Ascending aorta (tissue), 2 donors: ENCODE measurements around the gene RHBDL1. TPM values are rescaled to one million over a fixed set of nuclear protein-coding genes. Genes with fewer than 3 reads are reported as not detected.

Source experiments
- DNase-seq, 2 donors: peaks; one replicate each; pipeline ENCODE4 v3.0.0-alpha.2; 2019; ENCODE audit warnings: low spot score in 2 of 2
- H3K27ac ChIP-seq, 2 donors: fragments of 200-600 bp; sonication (generic); one replicate each; pipeline ENCODE4 v1.5.1; 2016 to 2017; ENCODE audit warnings: mild to moderate bottlenecking in 1 of 2
- H3K27me3 ChIP-seq: fragments of 200-600 bp; sonication (generic); one replicate; pipeline ENCODE4 v1.5.1; 2017
- H3K36me3 ChIP-seq, 2 donors: fragments of 200-600 bp; sonication (generic); one replicate each; pipeline ENCODE4 v1.5.1; 2016
- H3K4me1 ChIP-seq, 2 donors: fragments of 200-600 bp; sonication (generic); one replicate each; pipeline ENCODE4 v1.5.1; 2016 to 2017; ENCODE audit warnings: mild to moderate bottlenecking in 1 of 2
- H3K4me3 ChIP-seq, 2 donors: fragments of 200-600 bp; sonication (generic); one replicate each; pipeline ENCODE4 v1.5.1; 2016 to 2017; ENCODE audit warnings: mild to moderate bottlenecking in 1 of 2
- H3K9me3 ChIP-seq, 2 donors: fragments of 200-600 bp; sonication (generic); one replicate each; pipeline ENCODE4 v1.5.1; 2016
- intact Hi-C: fragments of 100-400 bp; cut with DNase I; formaldehyde crosslinking; loops from one replicate; pipeline ENCODE4 v1.15.1; 2023
- total RNA-seq: library from RNA; depleted of rRNA; stranded (reverse); fragments of >200 nt; gene quantifications from one replicate; pipeline ENCODE4 v1.1.0, GENCODE V29; 2016
- TF ChIP-seq, protein P1 (sequence below), 3 experiments: fragments of 200-600 bp in 2 of 3; fragments of 450-650 bp in 1 of 3; sonication (generic) in 2 of 3; IDR thresholded peaks; one replicate each; pipeline ENCODE4 v1.5.1; 2016 to 2019; ENCODE audit warnings: antibody characterized with exemption in 3 of 3, mild to moderate bottlenecking in 1 of 3, moderate library complexity in 1 of 3

RHBDL1 gene
- total RNA-seq, 1 donor from 2014 or later = 1.1 TPM

GRCh38 chr16:680967-681745, 5.7 kb downstream of the RHBDL1 start:
- H3K4me1 ChIP-seq = peaks cover 20 to 36% of the 10 kb centered on the region in 2 donors

DNA sequence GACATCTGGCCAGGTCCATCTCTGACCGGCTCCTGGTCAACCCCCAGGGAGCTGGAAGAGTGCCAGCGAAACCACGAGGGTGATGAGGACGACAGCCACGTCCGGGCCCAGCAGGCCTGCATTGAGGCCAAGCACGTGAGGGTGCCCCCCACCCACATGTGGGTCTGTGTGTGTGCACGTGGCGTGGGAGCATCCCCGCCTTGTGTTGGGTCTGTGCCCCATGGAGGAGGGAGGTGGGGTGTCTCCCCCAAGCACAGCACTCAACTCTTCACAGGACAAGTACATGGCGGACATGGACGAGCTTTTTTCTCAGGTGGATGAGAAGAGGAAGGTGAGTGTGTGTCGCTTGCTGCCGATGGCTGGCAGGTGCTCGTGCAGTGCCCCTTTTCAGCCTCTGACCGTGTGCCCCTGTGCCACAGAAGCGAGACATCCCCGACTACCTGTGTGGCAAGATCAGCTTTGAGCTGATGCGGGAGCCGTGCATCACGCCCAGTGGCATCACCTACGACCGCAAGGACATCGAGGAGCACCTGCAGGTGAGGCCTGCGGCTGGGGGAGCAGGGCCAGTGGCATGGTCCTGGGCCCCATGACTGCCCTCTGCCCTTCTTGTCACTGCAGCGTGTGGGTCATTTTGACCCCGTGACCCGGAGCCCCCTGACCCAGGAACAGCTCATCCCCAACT, 6.4 kb downstream of the RHBDL1 start:
- intact Hi-C loops = loop anchor here (2.0 kb wide), 1 partner anchor 45 kb away; the partner anchor contains the start of gene METTL26
- Histone ChIP-seq H3K4me3 (peak overlapping the region; percentile 89 to 90), H3K9me3 (no peaks in the 10 kb centered on the region), H3K27me3 (no peaks in the 10 kb centered on the region), H3K4me1 (peaks cover 20 to 36% of the 10 kb centered on the region in 2 donors), H3K36me3 (peaks cover 19 to 28% of the 10 kb centered on the region in 2 donors), H3K27ac (no peak overlapping the region)
- no peak for DNase-seq
- TF ChIP-seq, protein P1, sequence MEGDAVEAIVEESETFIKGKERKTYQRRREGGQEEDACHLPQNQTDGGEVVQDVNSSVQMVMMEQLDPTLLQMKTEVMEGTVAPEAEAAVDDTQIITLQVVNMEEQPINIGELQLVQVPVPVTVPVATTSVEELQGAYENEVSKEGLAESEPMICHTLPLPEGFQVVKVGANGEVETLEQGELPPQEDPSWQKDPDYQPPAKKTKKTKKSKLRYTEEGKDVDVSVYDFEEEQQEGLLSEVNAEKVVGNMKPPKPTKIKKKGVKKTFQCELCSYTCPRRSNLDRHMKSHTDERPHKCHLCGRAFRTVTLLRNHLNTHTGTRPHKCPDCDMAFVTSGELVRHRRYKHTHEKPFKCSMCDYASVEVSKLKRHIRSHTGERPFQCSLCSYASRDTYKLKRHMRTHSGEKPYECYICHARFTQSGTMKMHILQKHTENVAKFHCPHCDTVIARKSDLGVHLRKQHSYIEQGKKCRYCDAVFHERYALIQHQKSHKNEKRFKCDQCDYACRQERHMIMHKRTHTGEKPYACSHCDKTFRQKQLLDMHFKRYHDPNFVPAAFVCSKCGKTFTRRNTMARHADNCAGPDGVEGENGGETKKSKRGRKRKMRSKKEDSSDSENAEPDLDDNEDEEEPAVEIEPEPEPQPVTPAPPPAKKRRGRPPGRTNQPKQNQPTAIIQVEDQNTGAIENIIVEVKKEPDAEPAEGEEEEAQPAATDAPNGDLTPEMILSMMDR (IDR thresholded peaks at IDR 0.05) = no peak

More at GRCh38 chr16:680967-681745, 5.7 kb downstream of the RHBDL1 start:
- Histone ChIP-seq H3K9me3 (no peaks in the 10 kb centered on the region), H3K36me3 (peaks cover 13 to 21% of the 10 kb centered on the region in 2 donors), H3K4me3 (peak overlapping the region; percentile 89 to 90), H3K27me3 (no peaks in the 10 kb centered on the region), H3K27ac (peak overlapping the region; percentile 85 to 90)
- DNase-seq = no peak
- intact Hi-C loops = loop anchor here (2.0 kb wide), 1 partner anchor 44 kb away; the partner anchor contains the start of gene METTL26
- TF ChIP-seq, protein P1 (IDR thresholded peaks at IDR 0.05) = no peak

GRCh38 chr16:682493-683395, 7.3 kb downstream of the RHBDL1 start:
- Histone ChIP-seq H3K27me3 (no peaks in the 10 kb centered on the region), H3K9me3 (no peaks in the 10 kb centered on the region), H3K36me3 (peaks cover 20 to 36% of the 10 kb centered on the region in 2 donors), H3K4me3 (peak overlapping the region in 1 of 2 donors; percentile 89), H3K27ac (no peak overlapping the region), H3K4me1 (peaks cover 20 to 36% of the 10 kb centered on the region in 2 donors)
- no peak for DNase-seq
- intact Hi-C loops = no loop called here
- TF ChIP-seq, protein P1 (IDR thresholded peaks at IDR 0.05) = no peak

DNA sequence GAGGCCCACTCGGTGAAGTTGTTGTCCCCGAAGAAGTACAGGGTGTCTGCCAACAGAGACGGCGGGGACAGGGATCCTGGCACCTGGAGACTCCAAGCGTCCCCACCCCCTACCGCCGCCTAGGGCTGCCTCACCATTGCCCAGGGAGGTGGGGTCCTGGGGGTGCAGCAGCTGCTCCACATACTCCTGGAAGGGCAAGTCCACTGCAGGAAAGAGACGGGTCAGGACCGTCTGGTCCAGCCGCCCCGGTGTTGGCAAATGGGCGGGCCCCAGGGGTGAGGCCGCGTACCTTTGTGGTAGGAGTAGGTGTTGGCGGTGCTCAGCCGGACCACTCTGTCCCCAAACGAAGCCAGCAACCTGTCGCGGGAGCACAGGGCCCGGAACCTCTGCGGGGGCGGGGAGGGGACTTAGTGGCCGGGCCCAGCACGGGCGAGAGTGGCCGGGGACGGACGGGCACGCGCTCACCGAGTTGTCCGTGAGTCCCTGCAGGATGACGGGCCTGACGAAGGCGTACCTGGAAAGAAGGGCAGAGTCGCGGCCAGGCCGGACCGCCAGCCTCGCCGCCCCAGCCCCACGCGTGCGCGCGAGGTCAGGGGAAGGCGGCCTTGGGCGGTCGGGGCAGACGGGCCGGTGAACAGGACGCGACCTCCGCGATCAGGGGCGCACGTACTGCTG, 8.1 kb downstream of the RHBDL1 start:
- peaks cover 20 to 36% of the 10 kb centered on the region in 2 donors for H3K36me3 ChIP-seq
- intact Hi-C loops = no loop called here
- no peak for DNase-seq
- no peaks in the 10 kb centered on the region for H3K27me3 ChIP-seq
- TF ChIP-seq, protein P1 (IDR thresholded peaks at IDR 0.05) = no peak
- no peak overlapping the region for H3K27ac ChIP-seq
- H3K4me1 ChIP-seq = peaks cover 20 to 36% of the 10 kb centered on the region in 2 donors
- peak overlapping the region; percentile 64 to 69 for H3K4me3 ChIP-seq
- no peaks in the 10 kb centered on the region for H3K9me3 ChIP-seq
